Upper lobe of left lung (tissue), 6 donors: ENCODE measurements around the gene TTC28. TPM values are rescaled to one million over a fixed set of nuclear protein-coding genes. Genes with fewer than 3 reads are reported as not detected.
"Not testable (repeated sequence)": the region's sequence is repeated elsewhere in the genome, so short reads cannot be mapped to it uniquely, and the experiment has no call there.

Source experiments
- ATAC-seq, 2 donors: fragments of 200-7000 bp; cut with Tn5 transposase; one replicate each; pipeline ENCODE4 v1.9.1; 2022; ENCODE audit warnings: mild to moderate bottlenecking in 2 of 2, moderate library complexity in 2 of 2; ENCODE audit not compliant: low FRiP score in 2 of 2
- DNase-seq, 2 donors: peaks; one replicate each; pipeline ENCODE4 v3.0.0-alpha.2; 2019 to 2020
- H3K27ac ChIP-seq, 4 donors: fragments of 200-600 bp; sonication (generic); one replicate each; pipeline ENCODE4 v1.5.1; 2016 to 2019
- H3K27me3 ChIP-seq, 4 donors: fragments of 200-600 bp; sonication (generic); one replicate each; pipeline ENCODE4 v1.5.1; 2017 to 2019
- H3K36me3 ChIP-seq, 4 donors: fragments of 200-600 bp; sonication (generic); one replicate each; pipeline ENCODE4 v1.5.1; 2016 to 2019
- H3K4me1 ChIP-seq, 4 donors: fragments of 200-600 bp; sonication (generic); one replicate each; pipeline ENCODE4 v1.5.1; 2018 to 2019
- H3K4me3 ChIP-seq, 4 donors: fragments of 200-600 bp; sonication (generic); one replicate each; pipeline ENCODE4 v1.5.1; 2017 to 2019; ENCODE audit warnings: mild to moderate bottlenecking in 2 of 4, moderate library complexity in 1 of 4
- H3K9me3 ChIP-seq, 4 donors: fragments of 200-600 bp; sonication (generic); one replicate each; pipeline ENCODE4 v1.5.1; 2018 to 2019
- EP300 ChIP-seq, 4 donors: sonication (generic); formaldehyde crosslinking; IDR thresholded peaks; one replicate each; pipeline ENCODE4 v1.5.1; 2017; ENCODE audit warnings: antibody characterized with exemption in 4 of 4, control low read depth in 2 of 4
- POLR2A ChIP-seq, 4 donors: fragments of 450-650 bp; IDR thresholded peaks; one replicate each; pipeline ENCODE4 v1.5.1; 2016 to 2017; ENCODE audit warnings: antibody characterized with exemption in 4 of 4, mild to moderate bottlenecking in 2 of 4
- POLR2AphosphoS5 ChIP-seq, 2 donors: sonication (generic); formaldehyde crosslinking; IDR thresholded peaks; one replicate each; pipeline ENCODE4 v1.5.1; 2017; ENCODE audit warnings: antibody characterized with exemption in 2 of 2
- WGBS, 2 donors: methylation state at CpG; one replicate each; pipeline ENCODE4 v1.1.5; 2017 to 2018; 5-methylcytosine and 5-hydroxymethylcytosine counted together
- total RNA-seq, 6 donors: library from RNA; depleted of rRNA in 4 of 6; stranded (reverse); fragments of >200 nt in 4 of 6; gene quantifications; one replicate each; pipeline versions ENCODE4 v1.1.0 to v1.2.1, GENCODE V29; 2016 to 2021
- TF ChIP-seq, protein P1 (sequence below), 6 experiments: fragments of 450-650 bp in 4 of 6; fragments of 200-600 bp in 2 of 6; sonication (generic) in 2 of 6; IDR thresholded peaks; one replicate each; pipeline ENCODE4 v1.5.1; 2016 to 2019; ENCODE audit warnings: antibody characterized with exemption in 6 of 6
- donor health status: DM: no; HTN: no; CAD: no; lungs with moderate emphysema.
- donor health status: DM: no; HTN: yes; CAD: no; lungs with severe emphysema.

Gene TTC28
- total RNA-seq, 6 donors from 2014 or later, result 30.1 to 69.4 (median 41.4) TPM

- H3K9me3 ChIP-seq, result no peaks in the 10 kb centered on the region
- H3K4me3 ChIP-seq, result no peak overlapping the region
- DNase-seq (no peak), ATAC-seq (no peak)
- H3K27me3 ChIP-seq, result no peaks in the 10 kb centered on the region
- TF ChIP-seq, protein P1, sequence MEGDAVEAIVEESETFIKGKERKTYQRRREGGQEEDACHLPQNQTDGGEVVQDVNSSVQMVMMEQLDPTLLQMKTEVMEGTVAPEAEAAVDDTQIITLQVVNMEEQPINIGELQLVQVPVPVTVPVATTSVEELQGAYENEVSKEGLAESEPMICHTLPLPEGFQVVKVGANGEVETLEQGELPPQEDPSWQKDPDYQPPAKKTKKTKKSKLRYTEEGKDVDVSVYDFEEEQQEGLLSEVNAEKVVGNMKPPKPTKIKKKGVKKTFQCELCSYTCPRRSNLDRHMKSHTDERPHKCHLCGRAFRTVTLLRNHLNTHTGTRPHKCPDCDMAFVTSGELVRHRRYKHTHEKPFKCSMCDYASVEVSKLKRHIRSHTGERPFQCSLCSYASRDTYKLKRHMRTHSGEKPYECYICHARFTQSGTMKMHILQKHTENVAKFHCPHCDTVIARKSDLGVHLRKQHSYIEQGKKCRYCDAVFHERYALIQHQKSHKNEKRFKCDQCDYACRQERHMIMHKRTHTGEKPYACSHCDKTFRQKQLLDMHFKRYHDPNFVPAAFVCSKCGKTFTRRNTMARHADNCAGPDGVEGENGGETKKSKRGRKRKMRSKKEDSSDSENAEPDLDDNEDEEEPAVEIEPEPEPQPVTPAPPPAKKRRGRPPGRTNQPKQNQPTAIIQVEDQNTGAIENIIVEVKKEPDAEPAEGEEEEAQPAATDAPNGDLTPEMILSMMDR (IDR thresholded peaks at IDR 0.05), result no peak
- no peak for TF ChIP-seq POLR2A (IDR thresholded peaks at IDR 0.05)
- no peak for TF ChIP-seq EP300 (IDR thresholded peaks at IDR 0.05)
- no peak for TF ChIP-seq POLR2AphosphoS5 (IDR thresholded peaks at IDR 0.05)
- no peaks in the 10 kb centered on the region for H3K4me1 ChIP-seq
- 77 to 78% methylated on average over 3 of the region's 3 CpGs for WGBS, 2 donors
- H3K36me3 ChIP-seq, result no peaks in the 10 kb centered on the region
- H3K27ac ChIP-seq, result no peak overlapping the region
Observed at GRCh38 chr22:28521451-28521850, 158.2 kb downstream of the TTC28 start.

DNA sequence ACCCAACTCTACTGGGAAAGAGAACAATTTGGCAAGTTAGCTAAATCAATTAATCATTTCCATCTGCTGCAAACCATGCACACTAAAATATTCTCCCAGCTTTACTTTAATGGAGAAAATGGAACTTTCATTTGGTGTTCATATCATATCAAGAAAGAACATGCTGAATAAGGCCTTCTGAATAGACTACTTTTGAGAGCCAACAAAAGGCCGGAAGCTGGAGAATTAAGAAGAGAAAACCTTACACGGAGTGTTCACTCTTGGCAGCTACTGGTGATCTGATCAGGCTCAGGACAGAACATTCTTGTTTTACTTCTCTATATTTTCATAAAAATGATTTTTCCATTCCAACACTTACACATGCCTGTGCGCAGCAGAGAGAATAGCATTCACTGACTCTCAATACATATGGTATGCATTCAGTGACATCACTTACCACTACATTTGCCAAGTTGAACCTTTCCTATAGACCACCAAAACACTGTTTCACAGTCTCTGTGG lies 165.3 kb downstream of the TTC28 start:
- H3K4me1 ChIP-seq, result no peaks in the 10 kb centered on the region
- H3K27me3 ChIP-seq, result no peaks in the 10 kb centered on the region
- no peak for TF ChIP-seq EP300 (IDR thresholded peaks at IDR 0.05)
- TF ChIP-seq, protein P1 (IDR thresholded peaks at IDR 0.05), result no peak
- TF ChIP-seq POLR2AphosphoS5 (IDR thresholded peaks at IDR 0.05), result no peak
- no peak for TF ChIP-seq POLR2A (IDR thresholded peaks at IDR 0.05)
- no peak overlapping the region for H3K27ac ChIP-seq
- H3K9me3 ChIP-seq, result peaks cover 0 to under 1% (median 0%) of the 10 kb centered on the region in 4 donors
- 77 to 81% methylated on average over 3 of the region's 3 CpGs for WGBS, 2 donors
- DNase-seq, result no peak
- H3K36me3 ChIP-seq, result no peaks in the 10 kb centered on the region
- peak in 1 of 2 donors; percentile 60 for ATAC-seq
- no peak overlapping the region for H3K4me3 ChIP-seq

DNA sequence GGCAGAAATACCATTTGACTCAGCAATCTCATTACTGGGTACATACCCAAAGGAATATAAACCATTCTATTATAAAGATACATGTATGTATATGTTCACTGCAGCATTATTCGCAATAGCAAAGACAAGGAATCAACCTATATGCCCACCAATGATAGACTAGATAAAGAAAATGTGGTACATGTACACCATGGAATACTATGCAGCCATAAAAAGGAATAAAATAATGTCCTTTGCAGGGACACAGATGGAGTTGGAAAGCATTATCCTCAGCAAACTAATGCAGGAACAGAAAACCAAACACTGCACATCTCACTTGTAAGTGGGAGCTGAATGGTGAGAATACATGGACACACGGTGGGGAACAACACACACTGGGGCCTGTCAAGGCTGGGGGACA lies 167.3 kb downstream of the TTC28 start:
- not testable (repeated sequence) for DNase-seq, H3K4me3 ChIP-seq, ATAC-seq, H3K4me1 ChIP-seq, H3K27me3 ChIP-seq, H3K9me3 ChIP-seq, H3K36me3 ChIP-seq, H3K27ac ChIP-seq
- WGBS, 2 donors, result 86 to 98% methylated on average over 2 of the region's 2 CpGs

DNA sequence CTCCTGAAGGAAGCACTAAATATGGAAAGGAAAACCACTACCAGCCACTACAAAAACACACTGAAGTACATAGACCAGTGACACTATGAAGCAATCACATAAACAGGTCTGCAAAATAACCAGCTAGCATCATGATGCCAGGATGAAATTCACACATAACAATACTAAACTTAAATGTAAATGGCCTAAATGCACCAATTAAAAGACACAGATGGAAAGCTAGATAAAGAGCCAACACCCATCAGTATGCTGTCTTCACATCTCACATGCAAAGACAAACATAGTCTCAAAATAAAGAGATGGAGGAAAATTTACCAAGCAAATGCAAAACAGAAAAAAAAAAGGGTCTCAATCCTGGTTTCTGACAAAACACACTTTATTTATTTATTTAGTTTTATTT lies 171.7 kb downstream of the TTC28 start:
- H3K4me3 ChIP-seq, result no peak overlapping the region
- no peak for ATAC-seq
- no peaks in the 10 kb centered on the region for H3K36me3 ChIP-seq
- DNase-seq, result no peak
- no peaks in the 10 kb centered on the region for H3K27me3 ChIP-seq
- H3K27ac ChIP-seq, result no peak overlapping the region
- TF ChIP-seq, protein P1 (IDR thresholded peaks at IDR 0.05), result no peak
- TF ChIP-seq POLR2AphosphoS5 (IDR thresholded peaks at IDR 0.05), result no peak
- no peak for TF ChIP-seq EP300 (IDR thresholded peaks at IDR 0.05)
- TF ChIP-seq POLR2A (IDR thresholded peaks at IDR 0.05), result no peak
- no peaks in the 10 kb centered on the region for H3K4me1 ChIP-seq
- H3K9me3 ChIP-seq, result peaks cover 0 to 9% (median 0%) of the 10 kb centered on the region in 4 donors

- WGBS, 2 donors, result 85 to 90% methylated on average over 7 to 9 of the region's 9 CpGs
- Histone ChIP-seq H3K27ac (no peak overlapping the region), H3K36me3 (no peaks in the 10 kb centered on the region), H3K9me3 (peaks cover 0 to 9% (median 0%) of the 10 kb centered on the region in 4 donors), H3K4me3 (no peak overlapping the region), H3K27me3 (no peaks in the 10 kb centered on the region), H3K4me1 (no peaks in the 10 kb centered on the region)
- no peak for DNase-seq
- TF ChIP-seq POLR2A (IDR thresholded peaks at IDR 0.05) (no peak), EP300 (IDR thresholded peaks at IDR 0.05) (no peak)
- TF ChIP-seq, protein P1 (IDR thresholded peaks at IDR 0.05), result no peak
- ATAC-seq, result no peak
Observed at GRCh38 chr22:28506150-28506535, 173.5 kb downstream of the TTC28 start.
